ENCODE results near the gene TSPAN15. TPM values are rescaled to one million over a fixed set of nuclear protein-coding genes. Genes with fewer than 3 reads are reported as not detected.

TSPAN15 gene
- total and polyA plus RNA-seq, 4 donors = 44.3 to 68.4 (median 55.0) TPM

GRCh38 chr10:69412232-69412790, 39.0 kb upstream of the TSPAN15 start:
- ATAC-seq (ENCODE audit: insufficient read depth, low FRiP score) = no peak

GRCh38 chr10:69413221-69413865, 37.9 kb upstream of the TSPAN15 start:
- no peak overlapping the region for H3K4me3 ChIP-seq
- peaks cover 0 to 16% (median 0%) of the 10 kb centered on the region in 5 donors for H3K4me1 ChIP-seq (ENCODE audit: control insufficient read depth in 5 of 5, insufficient read depth in 5 of 5, low read length in 5 of 5)
- peak; percentile 79 to 86 (median 83) for DNase-seq
- no peaks in the 10 kb centered on the region for H3K36me3 ChIP-seq (ENCODE audit: control insufficient read depth in 4 of 4, insufficient read depth in 4 of 4, low read length in 4 of 4)
- 9 to 12% methylated on average over 13 of the region's 13 CpGs for WGBS, 2 donors
- TF ChIP-seq, protein P1, sequence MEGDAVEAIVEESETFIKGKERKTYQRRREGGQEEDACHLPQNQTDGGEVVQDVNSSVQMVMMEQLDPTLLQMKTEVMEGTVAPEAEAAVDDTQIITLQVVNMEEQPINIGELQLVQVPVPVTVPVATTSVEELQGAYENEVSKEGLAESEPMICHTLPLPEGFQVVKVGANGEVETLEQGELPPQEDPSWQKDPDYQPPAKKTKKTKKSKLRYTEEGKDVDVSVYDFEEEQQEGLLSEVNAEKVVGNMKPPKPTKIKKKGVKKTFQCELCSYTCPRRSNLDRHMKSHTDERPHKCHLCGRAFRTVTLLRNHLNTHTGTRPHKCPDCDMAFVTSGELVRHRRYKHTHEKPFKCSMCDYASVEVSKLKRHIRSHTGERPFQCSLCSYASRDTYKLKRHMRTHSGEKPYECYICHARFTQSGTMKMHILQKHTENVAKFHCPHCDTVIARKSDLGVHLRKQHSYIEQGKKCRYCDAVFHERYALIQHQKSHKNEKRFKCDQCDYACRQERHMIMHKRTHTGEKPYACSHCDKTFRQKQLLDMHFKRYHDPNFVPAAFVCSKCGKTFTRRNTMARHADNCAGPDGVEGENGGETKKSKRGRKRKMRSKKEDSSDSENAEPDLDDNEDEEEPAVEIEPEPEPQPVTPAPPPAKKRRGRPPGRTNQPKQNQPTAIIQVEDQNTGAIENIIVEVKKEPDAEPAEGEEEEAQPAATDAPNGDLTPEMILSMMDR (IDR thresholded peaks at IDR 0.05; ENCODE audit: control extremely low read depth, extremely low read depth) = peak; percentile 54
- no peak overlapping the region for H3K9ac ChIP-seq (ENCODE audit: insufficient read depth in 1 of 2, low read length in 2 of 2)
- H3K27ac ChIP-seq (ENCODE audit: low read depth in 1 of 2, low read length in 1 of 2) = no peak overlapping the region
- no peak for ATAC-seq (ENCODE audit: insufficient read depth, low FRiP score)
- H3K27me3 ChIP-seq (ENCODE audit: control insufficient read depth in 3 of 3, insufficient read depth in 3 of 3, low read length in 2 of 3) = no peaks in the 10 kb centered on the region
- H3K9me3 ChIP-seq (ENCODE audit: control insufficient read depth in 4 of 4, insufficient read depth in 3 of 4, low read length in 3 of 4) = no peaks in the 10 kb centered on the region

More at GRCh38 chr10:69412232-69412790, 39.0 kb upstream of the TSPAN15 start:
- H3K9me3 ChIP-seq (ENCODE audit: control insufficient read depth in 4 of 4, insufficient read depth in 3 of 4, low read length in 3 of 4) = no peaks in the 10 kb centered on the region
- no peaks in the 10 kb centered on the region for H3K36me3 ChIP-seq (ENCODE audit: control insufficient read depth in 4 of 4, insufficient read depth in 4 of 4, low read length in 4 of 4)
- TF ChIP-seq, protein P1 (IDR thresholded peaks at IDR 0.05; ENCODE audit: control extremely low read depth, extremely low read depth) = no peak
- WGBS, 2 donors = 57 to 60% methylated on average over 3 of the region's 3 CpGs
- DNase-seq = no peak
- no peak overlapping the region for H3K9ac ChIP-seq (ENCODE audit: insufficient read depth in 1 of 2, low read length in 2 of 2)
- peaks cover 0 to 16% (median 6%) of the 10 kb centered on the region in 5 donors for H3K4me1 ChIP-seq (ENCODE audit: control insufficient read depth in 5 of 5, insufficient read depth in 5 of 5, low read length in 5 of 5)
- H3K27ac ChIP-seq (ENCODE audit: low read depth in 1 of 2, low read length in 1 of 2) = no peak overlapping the region
- no peaks in the 10 kb centered on the region for H3K27me3 ChIP-seq (ENCODE audit: control insufficient read depth in 3 of 3, insufficient read depth in 3 of 3, low read length in 2 of 3)
- H3K4me3 ChIP-seq = no peak overlapping the region

DNA sequence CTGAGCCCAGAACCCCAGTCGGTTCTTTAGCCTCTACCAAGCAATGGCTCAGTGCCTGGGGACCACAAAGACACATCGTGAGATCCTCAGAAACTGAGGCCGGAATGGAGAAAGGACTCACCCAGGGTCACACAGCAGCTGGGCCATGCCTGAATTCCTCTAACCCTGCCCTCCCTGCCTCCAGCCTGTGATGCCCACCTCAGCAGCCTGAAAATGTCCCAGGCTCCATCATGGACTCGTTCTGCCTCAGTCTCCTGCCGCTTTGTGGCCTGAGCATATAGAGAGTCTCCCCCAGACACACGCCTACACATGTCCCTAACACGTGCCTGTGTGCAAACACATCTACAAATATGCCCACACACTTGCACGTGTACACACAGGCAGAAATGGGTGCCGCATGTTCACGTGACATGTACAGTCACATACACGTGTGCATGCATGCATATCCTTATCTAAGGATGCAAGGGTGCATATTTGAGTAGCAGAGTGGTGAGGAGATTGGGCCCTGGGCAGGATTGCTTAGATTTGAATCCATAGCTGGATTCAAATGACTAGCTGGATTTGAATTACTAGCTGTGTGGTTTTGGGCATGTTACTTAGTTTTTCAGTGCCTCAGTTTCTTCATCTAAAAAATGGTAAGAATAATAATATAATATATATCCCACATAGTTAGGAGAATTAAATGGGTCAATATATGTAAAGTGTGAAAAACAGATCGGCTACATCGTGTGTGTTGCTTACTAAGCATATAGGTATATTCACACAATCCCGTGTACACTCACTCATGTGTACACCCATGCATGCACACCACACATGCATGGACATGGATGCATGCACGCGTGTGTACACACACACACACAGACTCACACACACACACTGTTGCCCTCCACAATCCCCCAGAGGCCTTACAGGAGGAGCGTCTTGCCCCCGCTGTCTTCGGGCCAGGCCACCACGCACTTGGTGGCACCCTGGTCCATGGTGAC, 36.9 kb upstream of the TSPAN15 start:
- no peak for DNase-seq
- Histone ChIP-seq H3K4me1 (ENCODE audit: control insufficient read depth in 5 of 5, insufficient read depth in 5 of 5, low read length in 5 of 5) (peaks cover 0 to 13% (median 0%) of the 10 kb centered on the region in 5 donors), H3K9me3 (ENCODE audit: control insufficient read depth in 4 of 4, insufficient read depth in 3 of 4, low read length in 3 of 4) (no peaks in the 10 kb centered on the region), H3K4me3 (no peak overlapping the region), H3K9ac (ENCODE audit: insufficient read depth in 1 of 2, low read length in 2 of 2) (no peak overlapping the region), H3K27ac (ENCODE audit: low read depth in 1 of 2, low read length in 1 of 2) (no peak overlapping the region), H3K36me3 (ENCODE audit: control insufficient read depth in 4 of 4, insufficient read depth in 4 of 4, low read length in 4 of 4) (no peaks in the 10 kb centered on the region), H3K27me3 (ENCODE audit: control insufficient read depth in 3 of 3, insufficient read depth in 3 of 3, low read length in 2 of 3) (no peaks in the 10 kb centered on the region)
- WGBS, 2 donors = 91 to 95% methylated on average over 20 of the region's 20 CpGs
- TF ChIP-seq, protein P1 (IDR thresholded peaks at IDR 0.05; ENCODE audit: control extremely low read depth, extremely low read depth) = no peak
- no peak for ATAC-seq (ENCODE audit: insufficient read depth, low FRiP score)
